Mucosa of descending colon (tissue), 3 donors: ENCODE results near the gene DAW1. TPM values are rescaled to one million over a fixed set of nuclear protein-coding genes. Genes with fewer than 3 reads are reported as not detected.

Experiments
- ATAC-seq: fragments of 200-7000 bp; cut with Tn5 transposase; one replicate; pipeline ENCODE4 v1.9.1; 2020; ENCODE audit warnings: mild to moderate bottlenecking, moderate library complexity
- DNase-seq, 3 donors: peaks; one replicate each; pipeline ENCODE4 v3.0.0-alpha.2; 2020
- H3K36me3 ChIP-seq: fragments of 200-600 bp; one replicate; pipeline ENCODE4 v1.8.0; 2021; ENCODE audit warnings: low read depth, mild to moderate bottlenecking
- H3K4me1 ChIP-seq: fragments of 200-600 bp; one replicate; pipeline ENCODE4 v1.8.0; 2021; ENCODE audit warnings: low read depth, mild to moderate bottlenecking
- H3K4me3 ChIP-seq: fragments of 200-600 bp; one replicate; pipeline ENCODE4 v1.8.0; 2021; ENCODE audit warnings: mild to moderate bottlenecking
- H3K9me3 ChIP-seq: fragments of 200-600 bp; one replicate; pipeline ENCODE4 v1.8.0; 2021; ENCODE audit warnings: mild to moderate bottlenecking
- CTCF ChIP-seq: fragments of 200-600 bp; IDR thresholded peaks from one replicate; pipeline ENCODE4 v1.8.0; 2022; ENCODE audit warnings: antibody characterized with exemption, mild to moderate bottlenecking
- intact Hi-C, 2 donors: fragments of 100-400 bp; cut with DNase I in 1 of 2; cut with micrococcal nuclease in 1 of 2; formaldehyde crosslinking; loops; one replicate each; pipeline versions ENCODE4 v1.11.0 to v1.11.1; 2022; cut with DNase I, micrococcal nuclease
- total RNA-seq, 3 donors: library from RNA; stranded (reverse); fragmentation: NEBNext Ultra II Directional in 2 of 3; extraction: Animal tissue kit (Norgen Biotek cat#: 25700) in 2 of 3; gene quantifications; one replicate each; pipeline versions ENCODE4 v1.2.1 to v1.2.4, GENCODE V29; 2021 to 2023
- donor health status: DM: no; HTN: no; CAD: no; lungs with moderate emphysema.
- donor health status: DM: no; HTN: no; CAD: no.
- donor health status: DM: no; HTN: yes; CAD: no.

Gene DAW1
- total RNA-seq, 3 donors from 2014 or later = not detected

- DNase-seq (no peak), ATAC-seq (no peak)
- Histone ChIP-seq H3K9me3 (no peaks in the 10 kb centered on the region), H3K4me3 (no peak overlapping the region), H3K4me1 (peaks cover 3% of the 10 kb centered on the region), H3K36me3 (no peaks in the 10 kb centered on the region)
- TF ChIP-seq CTCF = no peak
- intact Hi-C loops = no loop called here
These were observed 18.2 kb upstream of the DAW1 start for GRCh38 chr2:227853204-227853629.

- H3K9me3 ChIP-seq = no peaks in the 10 kb centered on the region
- H3K4me3 ChIP-seq = no peak overlapping the region
- no peak for TF ChIP-seq CTCF
- intact Hi-C loops = no loop called here
- H3K36me3 ChIP-seq = no peaks in the 10 kb centered on the region
- DNase-seq = no peak
- no peak for ATAC-seq
- H3K4me1 ChIP-seq = no peaks in the 10 kb centered on the region
These were observed 17.6 kb upstream of the DAW1 start for GRCh38 chr2:227853765-227854271.

- intact Hi-C loops = no loop called here
- Histone ChIP-seq H3K36me3 (no peaks in the 10 kb centered on the region), H3K9me3 (no peaks in the 10 kb centered on the region), H3K4me3 (no peak overlapping the region), H3K4me1 (no peaks in the 10 kb centered on the region)
- TF ChIP-seq CTCF = no peak
- ATAC-seq = no peak
- DNase-seq = no peak
These were observed 16.0 kb upstream of the DAW1 start for GRCh38 chr2:227855440-227855839.

- intact Hi-C loops = no loop called here
- no peak for TF ChIP-seq CTCF
- no peaks in the 10 kb centered on the region for H3K9me3 ChIP-seq
- no peaks in the 10 kb centered on the region for H3K36me3 ChIP-seq
- H3K4me1 ChIP-seq = no peaks in the 10 kb centered on the region
- DNase-seq (no peak), ATAC-seq (no peak)
- no peak overlapping the region for H3K4me3 ChIP-seq
These were observed 14.7 kb upstream of the DAW1 start for GRCh38 chr2:227856697-227857096.

GRCh38 chr2:227860221-227860641 lies 11.2 kb upstream of the DAW1 start:
- H3K36me3 ChIP-seq = no peaks in the 10 kb centered on the region
- TF ChIP-seq CTCF = no peak
- H3K9me3 ChIP-seq = no peaks in the 10 kb centered on the region
- intact Hi-C loops = no loop called here
- ATAC-seq = no peak
- no peaks in the 10 kb centered on the region for H3K4me1 ChIP-seq
- no peak overlapping the region for H3K4me3 ChIP-seq
- no peak for DNase-seq

- no peak for TF ChIP-seq CTCF
- H3K4me1 ChIP-seq = no peaks in the 10 kb centered on the region
- no peaks in the 10 kb centered on the region for H3K36me3 ChIP-seq
- no peaks in the 10 kb centered on the region for H3K9me3 ChIP-seq
- no peak for ATAC-seq
- no peak for DNase-seq
- intact Hi-C loops = no loop called here
- no peak overlapping the region for H3K4me3 ChIP-seq
These were observed 10.4 kb upstream of the DAW1 start for GRCh38 chr2:227861011-227861410.
